ENCODE data around the gene DLX5.
A peak's percentile ranks its signal among the peaks of the same experiment; 100 is the strongest.

GRCh38 chr7:97026715-97027426 is 2.2 kb upstream of the DLX5 start:
- TF ChIP-seq POLR2AphosphoS5 (IDR thresholded peaks at IDR 0.05; ENCODE audit: insufficient read depth, low read depth, low read length) (no peak), EZH2 (IDR thresholded peaks at IDR 0.05; ENCODE audit: borderline replicate concordance, low read depth, low read length, severe bottlenecking) (peak; percentile 49), CTCF (IDR thresholded peaks at IDR 0.05; ENCODE audit: extremely low read depth in 1 of 2, insufficient read depth in 1 of 2, low read depth in 1 of 2, low read length in 2 of 2) (no peak)

Data from endothelial cell of umbilical vein (primary cell).